Ovary (tissue), 9 donors: ENCODE measurements around the gene SEPTIN3. TPM values are rescaled to one million over a fixed set of nuclear protein-coding genes. Genes with fewer than 3 reads are reported as not detected.

Experiments
- DNase-seq, 5 donors: peaks; one replicate each; pipeline ENCODE4 v3.0.0-alpha.2; 2019 to 2020
- H3K27ac ChIP-seq, 2 donors: fragments of 200-600 bp; one replicate each; pipeline versions ENCODE4 v1.5.1 to v1.8.0; 2019 to 2022
- H3K27me3 ChIP-seq: fragments of 200-600 bp; one replicate; pipeline ENCODE4 v1.8.0; 2022
- H3K36me3 ChIP-seq: fragments of 200-600 bp; sonication (generic); one replicate; pipeline ENCODE4 v1.5.1; 2019
- H3K4me1 ChIP-seq: one replicate; pipeline ENCODE4 v1.8.1; 2013; ENCODE audit warnings: mild to moderate bottlenecking, moderate library complexity; ENCODE audit not compliant: insufficient read depth
- H3K4me3 ChIP-seq: fragments of 200-600 bp; sonication (generic); one replicate; pipeline ENCODE4 v1.5.1; 2017
- H3K9me3 ChIP-seq, 2 donors: fragments of 200-600 bp in 1 of 2; sonication (generic) in 1 of 2; one replicate each; pipeline versions ENCODE4 v1.5.1 to v1.8.1; 2013 to 2019; ENCODE audit warnings: mild to moderate bottlenecking in 1 of 2, moderate library complexity in 1 of 2
- CTCF ChIP-seq, 3 donors: fragments of 450-650 bp in 2 of 3; fragments of 200-600 bp in 1 of 3; IDR thresholded peaks; one replicate each; pipeline versions ENCODE4 v1.5.1 to v1.8.0; 2016 to 2022; ENCODE audit warnings: antibody characterized with exemption in 3 of 3, mild to moderate bottlenecking in 1 of 3
- EP300 ChIP-seq: sonication (generic); formaldehyde crosslinking; IDR thresholded peaks from one replicate; pipeline ENCODE4 v1.6.1; 2017; ENCODE audit warnings: antibody characterized with exemption
- POLR2A ChIP-seq: fragments of 450-650 bp; IDR thresholded peaks from one replicate; pipeline ENCODE4 v1.6.1; 2017; ENCODE audit warnings: antibody characterized with exemption, mild to moderate bottlenecking, moderate library complexity
- WGBS, 3 donors: extraction: QIAGEN DNeasy Blood & Tissue Kit in 1 of 3; methylation state at CpG; one replicate each; pipeline versions ENCODE4 v1.1.5 to v1.1.7; 2013 to 2017; 5-methylcytosine and 5-hydroxymethylcytosine counted together
- intact Hi-C, 4 donors: fragments of 100-400 bp; cut with DNase I; formaldehyde crosslinking; loops; one replicate each; pipeline versions ENCODE4 v1.11.0 to v1.15.1; 2022 to 2023
- polyA plus RNA-seq, 2 donors: library from polyadenylated mRNA; stranded (reverse); fragments of 200-250 nt in 1 of 2; fragments of 350-450 nt in 1 of 2; fragmentation: Illumina TruSeq in 1 of 2; extraction: RNeasy Lipid Tissue Mini Kit (QIAGEN cat#74804) in 1 of 2; gene quantifications; one replicate each; pipeline ENCODE4 v1.2.3, GENCODE V29; 2013 to 2014
- total RNA-seq, 7 donors: library from RNA; depleted of rRNA in 2 of 7; stranded (reverse); fragments of >200 nt in 2 of 7; fragmentation: NEBNext Ultra II Directional in 3 of 7; extraction: Animal tissue kit (Norgen Biotek cat#: 25700) in 3 of 7; gene quantifications; one replicate each; pipeline versions ENCODE4 v1.1.0 to v1.2.4, GENCODE V29; 2016 to 2023
- donor health status: DM: no; HTN: no; CAD: no; lungs with moderate emphysema.
- donor health status: DM: no; HTN: no; CAD: no.
- donor health status: Bipolar disorder and iron deficiency.
- donor health status: DM: yes; HTN: yes; CAD: no.
- donor health status: DM: no; HTN: no; CAD: no.
- donor health status: DM: yes; HTN: yes; CAD: no.

SEPTIN3 gene
- total and polyA plus RNA-seq, 9 donors, result 0.11 to 1.4 (median 0.23) TPM; not detected in 1

DNA sequence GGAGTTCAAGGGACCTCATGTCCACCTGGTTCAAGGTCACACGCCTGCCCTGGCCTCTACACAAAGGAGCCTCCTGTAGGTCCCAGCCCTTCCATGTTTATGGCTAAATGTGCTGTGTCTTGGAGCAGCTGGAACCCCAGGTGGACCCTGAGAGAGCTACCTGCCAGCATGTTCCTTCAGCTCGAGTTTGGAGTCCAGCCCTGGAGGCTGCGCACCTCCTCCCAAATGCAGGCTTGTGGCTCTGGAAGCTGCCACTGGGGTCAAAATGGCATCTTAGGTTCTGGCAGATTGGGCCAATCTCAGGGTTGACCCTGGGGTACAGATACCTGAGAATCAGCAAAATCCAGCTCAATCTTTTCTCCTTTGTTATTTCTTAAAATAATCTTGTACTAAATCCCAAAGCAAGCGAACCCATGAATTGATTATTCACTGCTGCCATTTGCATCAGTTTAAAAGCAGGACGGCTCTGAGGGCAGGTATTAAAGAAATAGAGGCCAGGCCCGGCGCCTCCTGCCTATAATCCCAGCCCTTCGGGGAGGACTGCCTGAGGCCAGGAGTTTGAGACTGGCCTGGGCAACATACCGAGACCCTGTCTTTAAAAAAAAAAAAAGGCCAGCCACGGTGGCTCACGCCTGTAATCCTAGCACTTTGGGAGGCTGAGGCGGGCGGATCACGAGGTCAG is 45.5 kb upstream of the SEPTIN3 start:
- Histone ChIP-seq H3K27ac (no peak overlapping the region), H3K36me3 (no peaks in the 10 kb centered on the region), H3K27me3 (no peaks in the 10 kb centered on the region), H3K4me1 (peaks cover 8% of the 10 kb centered on the region), H3K9me3 (no peaks in the 10 kb centered on the region), H3K4me3 (no peak overlapping the region)
- DNase-seq, result no peak
- intact Hi-C loops, result no loop called here
- 90 to 94% (median 93%) methylated on average over 14 of the region's 14 CpGs for WGBS, 3 donors
- TF ChIP-seq EP300, result no peak
- no peak for TF ChIP-seq CTCF (IDR thresholded peaks at IDR 0.05)
- no peak for TF ChIP-seq POLR2A

- Histone ChIP-seq H3K9me3 (no peaks in the 10 kb centered on the region), H3K4me3 (no peak overlapping the region), H3K27ac (no peak overlapping the region), H3K4me1 (peaks cover 3% of the 10 kb centered on the region), H3K36me3 (no peaks in the 10 kb centered on the region), H3K27me3 (no peaks in the 10 kb centered on the region)
- 4 to 23% (median 5%) methylated on average over 10 to 45 of the region's 48 CpGs for WGBS, 3 donors
- no peak for TF ChIP-seq EP300
- intact Hi-C loops, result no loop called here
- DNase-seq, result no peak
Observed at GRCh38 chr22:41925783-41926460, 43.3 kb upstream of the SEPTIN3 start.

DNA sequence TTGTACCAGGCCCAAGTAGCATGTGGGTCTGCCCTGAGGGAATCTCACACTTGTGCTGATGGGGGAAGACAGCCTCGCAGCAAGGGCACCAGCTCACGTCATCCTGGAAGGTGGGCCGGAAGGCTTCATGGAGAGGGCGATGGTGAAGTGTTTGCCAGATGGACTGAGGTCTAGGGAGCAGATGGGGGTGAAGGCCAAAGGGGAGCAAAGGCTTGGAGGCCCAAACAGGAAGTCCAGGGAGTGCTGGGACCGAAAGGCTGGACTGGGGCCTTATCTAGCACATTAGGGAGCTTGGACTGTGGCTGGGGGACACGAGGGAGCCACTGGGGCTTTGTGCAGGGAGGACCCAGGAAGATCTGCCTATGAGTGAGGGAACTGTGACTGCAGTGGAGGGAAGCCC is 41.4 kb upstream of the SEPTIN3 start:
- Histone ChIP-seq H3K9me3 (no peaks in the 10 kb centered on the region), H3K27me3 (no peaks in the 10 kb centered on the region), H3K27ac (no peak overlapping the region), H3K4me3 (no peak overlapping the region), H3K4me1 (peaks cover 3% of the 10 kb centered on the region), H3K36me3 (no peaks in the 10 kb centered on the region)
- TF ChIP-seq EP300 (no peak), CTCF (IDR thresholded peaks at IDR 0.05) (no peak), POLR2A (no peak)
- DNase-seq, result no peak
- intact Hi-C loops, result no loop called here
- 65 to 77% (median 68%) methylated on average over 6 of the region's 6 CpGs for WGBS, 3 donors

- no peak overlapping the region for H3K4me3 ChIP-seq
- TF ChIP-seq EP300, result no peak
- no peak for TF ChIP-seq CTCF (IDR thresholded peaks at IDR 0.05)
- no peak for TF ChIP-seq POLR2A
- no peaks in the 10 kb centered on the region for H3K36me3 ChIP-seq
- DNase-seq, result no peak
- H3K9me3 ChIP-seq, result no peaks in the 10 kb centered on the region
- no peaks in the 10 kb centered on the region for H3K27me3 ChIP-seq
- WGBS, 3 donors, result 56 to 70% (median 70%) methylated on average over 13 to 14 of the region's 14 CpGs
- intact Hi-C loops, result no loop called here
- H3K27ac ChIP-seq, result no peak overlapping the region
- H3K4me1 ChIP-seq, result peaks cover 3% of the 10 kb centered on the region
Observed at GRCh38 chr22:41928593-41929417, 40.4 kb upstream of the SEPTIN3 start.
